Measurements from ENCODE around the gene MCM6. TPM values are rescaled to one million over a fixed set of nuclear protein-coding genes. Genes with fewer than 3 reads are reported as not detected.

The MCM6 gene
- total RNA-seq, 1 donor from 2014 or later, result 10.2 TPM

Other genes starting within 250 kb of the MCM6 start
- 106 TPM for gene UBXN4, start 134.6 kb downstream of the MCM6 start, total RNA-seq
- gene LCT, start 39.3 kb downstream of the MCM6 start, total RNA-seq, result not detected
- gene DARS1, start 109.2 kb upstream of the MCM6 start, total RNA-seq, result 44.6 TPM
- 61.1 TPM for gene CXCR4, start 241.7 kb upstream of the MCM6 start, total RNA-seq

Data from mucosa of gallbladder (tissue), 1 donor.